KOPT-K1 (cell line): ENCODE results near the gene NCAM1.
"Not testable (repeated sequence)": the region's sequence is repeated elsewhere in the genome, so short reads cannot be mapped to it uniquely, and the experiment has no call there.

Experiments
- H3K27ac ChIP-seq: fragments of 200-600 bp; sonication (generic); 2 replicates; pipeline ENCODE4 v1.5.1; 2016; ENCODE audit warnings: antibody characterized with exemption, mild to moderate bottlenecking, low read depth, low read length; ENCODE audit not compliant: poor library complexity, severe bottlenecking
- H3K36me3 ChIP-seq: fragments of 200-600 bp; sonication (generic); 2 replicates; pipeline ENCODE4 v1.5.1; 2017; ENCODE audit warnings: antibody characterized with exemption, mild to moderate bottlenecking, low read length, moderate library complexity; ENCODE audit not compliant: insufficient read depth
- H3K9me3 ChIP-seq: fragments of 200-600 bp; sonication (generic); 2 replicates; pipeline ENCODE4 v1.5.1; 2017; ENCODE audit warnings: antibody characterized with exemption, low read length, mild to moderate bottlenecking; ENCODE audit not compliant: insufficient read depth, poor library complexity, severe bottlenecking

Gene NCAM1

DNA sequence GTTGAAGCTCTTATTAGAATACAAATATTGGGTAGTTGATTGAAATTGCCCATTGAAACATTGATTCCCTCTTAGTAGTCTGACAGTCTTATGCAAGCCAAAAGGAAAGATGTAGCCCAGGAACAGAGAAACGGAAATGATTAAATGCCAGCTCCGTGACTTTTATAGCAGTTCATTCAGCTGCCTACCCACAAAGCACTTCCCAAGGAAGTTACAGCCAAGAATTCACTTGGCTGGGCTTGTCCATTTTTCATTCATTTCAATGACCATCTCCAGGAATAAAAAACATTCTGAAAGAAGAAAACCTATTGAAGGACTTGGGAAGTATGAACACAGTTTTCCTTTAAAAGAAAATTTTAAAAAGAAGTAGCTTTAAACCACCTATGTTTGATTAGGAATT lies 62.0 kb downstream of the NCAM1 start:
- Histone ChIP-seq H3K9me3 (no peaks in the 10 kb centered on the region), H3K36me3 (no peaks in the 10 kb centered on the region), H3K27ac (no peak overlapping the region)

DNA sequence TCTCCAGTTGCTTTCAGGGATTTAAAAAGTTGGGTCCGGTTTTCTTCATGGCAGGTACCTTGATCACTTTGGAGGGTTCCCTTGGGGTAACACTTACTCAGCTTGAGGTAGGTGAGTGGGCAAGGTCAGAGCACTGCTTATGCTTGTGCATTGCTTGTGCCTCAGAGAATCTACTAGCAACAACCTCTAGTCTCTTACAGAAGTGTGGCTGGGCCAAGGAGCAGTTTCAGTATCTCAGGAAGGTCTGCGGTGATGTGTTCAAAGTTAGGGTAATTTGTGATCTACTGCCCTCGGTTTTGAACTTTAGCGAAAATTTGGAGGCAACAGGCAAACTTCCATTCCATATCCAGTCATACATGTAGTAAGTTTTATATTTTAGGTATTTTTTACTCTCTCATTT lies 62.8 kb downstream of the NCAM1 start:
- Histone ChIP-seq H3K9me3 (no peaks in the 10 kb centered on the region), H3K27ac (no peak overlapping the region), H3K36me3 (no peaks in the 10 kb centered on the region)

DNA sequence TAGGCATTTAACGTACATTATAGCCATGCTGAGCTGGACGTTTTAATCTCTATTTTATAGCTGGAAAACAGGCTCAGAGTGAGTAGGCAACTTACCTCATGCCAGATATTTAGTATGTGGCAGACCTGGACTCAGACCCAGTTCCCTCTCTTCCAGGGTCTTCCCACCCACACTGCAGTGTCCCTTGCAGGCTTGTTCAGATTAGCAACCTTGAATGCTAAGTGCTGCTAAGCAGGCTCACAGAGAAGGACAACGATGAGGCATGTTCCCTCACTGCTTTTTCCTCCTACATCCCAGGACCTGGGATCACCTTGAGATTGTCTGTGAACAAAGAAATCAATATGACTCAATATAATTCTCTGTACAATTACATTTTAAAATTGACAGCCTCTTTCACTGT lies 65.6 kb downstream of the NCAM1 start:
- no peaks in the 10 kb centered on the region for H3K36me3 ChIP-seq
- H3K27ac ChIP-seq: no peak overlapping the region
- no peaks in the 10 kb centered on the region for H3K9me3 ChIP-seq

DNA sequence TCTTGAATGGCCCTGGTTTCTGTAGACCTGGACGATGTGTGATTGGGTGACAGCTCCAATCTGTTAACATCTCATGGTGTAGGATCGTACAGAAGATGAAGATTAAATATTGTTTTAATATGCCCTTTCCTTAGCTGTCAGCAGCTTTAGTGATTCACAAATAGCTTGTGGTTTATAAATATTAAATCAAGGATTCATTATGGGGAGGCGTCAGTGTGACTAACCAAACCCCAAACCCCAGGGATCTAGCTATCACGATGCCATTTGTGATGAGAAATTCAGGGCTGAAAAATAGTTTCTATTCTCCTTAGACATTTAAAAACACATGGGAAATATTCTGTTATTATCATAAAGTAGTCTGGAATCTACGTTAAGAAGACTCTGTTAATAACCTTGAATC lies 73.4 kb downstream of the NCAM1 start:
- H3K27ac ChIP-seq: no peak overlapping the region
- no peaks in the 10 kb centered on the region for H3K36me3 ChIP-seq
- no peaks in the 10 kb centered on the region for H3K9me3 ChIP-seq

DNA sequence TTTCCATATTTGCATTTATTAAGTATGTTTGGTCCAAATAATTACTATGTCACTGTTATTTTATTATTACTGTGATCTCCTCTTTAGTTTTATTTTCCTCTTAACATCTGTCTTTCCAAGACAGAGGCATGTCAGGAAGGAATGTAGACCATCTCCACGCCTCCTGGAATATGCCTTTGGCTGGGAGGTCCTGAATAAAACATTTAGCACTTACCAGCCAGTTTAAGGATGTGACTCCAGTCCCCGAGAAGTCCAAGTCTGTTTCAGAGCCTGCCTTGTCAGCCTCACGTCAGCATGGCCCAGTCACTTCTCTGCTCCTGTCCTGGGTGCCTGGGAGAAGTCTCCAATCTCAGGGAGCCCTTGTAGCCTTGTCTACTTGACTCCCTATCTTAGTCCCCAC lies 74.5 kb downstream of the NCAM1 start:
- H3K27ac ChIP-seq: no peak overlapping the region
- no peaks in the 10 kb centered on the region for H3K36me3 ChIP-seq

DNA sequence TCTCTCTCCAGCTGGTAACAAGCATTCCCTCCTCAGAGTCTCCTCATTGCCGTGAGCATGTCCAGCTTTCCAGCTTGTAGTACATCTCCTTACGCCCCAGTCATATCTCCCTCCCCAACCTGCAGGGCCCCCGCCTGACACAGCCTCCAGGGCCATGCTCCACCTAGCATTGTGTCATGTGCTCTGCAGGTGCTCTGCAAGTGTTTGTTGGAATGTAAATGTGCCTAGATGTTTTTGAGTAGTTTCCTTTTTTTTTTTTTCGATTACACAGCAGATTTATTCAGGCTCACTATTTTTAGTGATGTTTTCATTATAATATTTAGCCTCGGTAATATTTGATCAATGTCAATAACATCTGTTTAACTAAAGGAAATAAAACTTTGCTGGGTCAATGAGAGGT lies 82.5 kb downstream of the NCAM1 start:
- no peaks in the 10 kb centered on the region for H3K36me3 ChIP-seq
- H3K9me3 ChIP-seq: no peaks in the 10 kb centered on the region
- H3K27ac ChIP-seq: no peak overlapping the region

More for the DNA sequence above, 74.5 kb downstream of the NCAM1 start:
- no peaks in the 10 kb centered on the region for H3K9me3 ChIP-seq

DNA sequence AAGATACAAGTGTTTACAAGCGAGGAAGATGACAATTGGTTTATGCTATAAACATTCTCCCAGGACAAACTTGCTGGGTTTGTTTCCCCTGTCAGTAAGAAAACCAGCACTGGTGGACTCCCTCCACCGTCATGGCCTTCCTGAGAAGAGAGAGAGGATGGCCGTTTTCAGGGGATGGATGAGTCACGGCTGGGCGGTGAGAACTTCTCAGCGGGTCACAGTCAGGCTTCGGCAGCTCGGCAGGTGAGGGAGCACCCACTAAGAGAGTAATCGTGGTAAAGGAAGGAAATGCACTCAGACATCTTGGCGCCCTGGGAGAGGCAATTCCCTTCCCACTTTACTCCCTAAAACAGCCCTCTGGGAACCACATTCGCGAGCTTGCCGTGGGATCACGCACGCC lies 83.9 kb downstream of the NCAM1 start:
- Histone ChIP-seq H3K27ac (no peak overlapping the region), H3K9me3 (no peaks in the 10 kb centered on the region), H3K36me3 (no peaks in the 10 kb centered on the region)

DNA sequence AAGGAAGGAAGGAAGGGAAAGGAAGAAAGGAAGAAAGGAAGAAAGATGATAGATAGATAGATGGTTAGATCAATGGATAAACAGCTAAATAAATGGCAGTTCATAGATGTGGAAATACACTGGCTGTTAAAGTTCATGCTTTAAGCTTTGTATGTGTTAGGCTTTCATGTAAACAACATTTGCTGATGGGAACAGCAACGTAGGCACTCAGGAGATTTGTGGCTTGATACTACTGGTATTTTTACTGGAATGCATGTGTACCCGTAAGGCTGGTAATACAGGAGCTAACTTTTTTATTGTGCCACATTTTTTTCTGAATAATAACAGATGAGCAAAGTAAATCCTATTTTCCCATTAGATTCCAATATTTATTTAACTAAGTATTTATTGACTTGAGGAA lies 85.6 kb downstream of the NCAM1 start:
- Histone ChIP-seq H3K36me3 (no peaks in the 10 kb centered on the region), H3K9me3 (no peaks in the 10 kb centered on the region), H3K27ac (no peak overlapping the region)

DNA sequence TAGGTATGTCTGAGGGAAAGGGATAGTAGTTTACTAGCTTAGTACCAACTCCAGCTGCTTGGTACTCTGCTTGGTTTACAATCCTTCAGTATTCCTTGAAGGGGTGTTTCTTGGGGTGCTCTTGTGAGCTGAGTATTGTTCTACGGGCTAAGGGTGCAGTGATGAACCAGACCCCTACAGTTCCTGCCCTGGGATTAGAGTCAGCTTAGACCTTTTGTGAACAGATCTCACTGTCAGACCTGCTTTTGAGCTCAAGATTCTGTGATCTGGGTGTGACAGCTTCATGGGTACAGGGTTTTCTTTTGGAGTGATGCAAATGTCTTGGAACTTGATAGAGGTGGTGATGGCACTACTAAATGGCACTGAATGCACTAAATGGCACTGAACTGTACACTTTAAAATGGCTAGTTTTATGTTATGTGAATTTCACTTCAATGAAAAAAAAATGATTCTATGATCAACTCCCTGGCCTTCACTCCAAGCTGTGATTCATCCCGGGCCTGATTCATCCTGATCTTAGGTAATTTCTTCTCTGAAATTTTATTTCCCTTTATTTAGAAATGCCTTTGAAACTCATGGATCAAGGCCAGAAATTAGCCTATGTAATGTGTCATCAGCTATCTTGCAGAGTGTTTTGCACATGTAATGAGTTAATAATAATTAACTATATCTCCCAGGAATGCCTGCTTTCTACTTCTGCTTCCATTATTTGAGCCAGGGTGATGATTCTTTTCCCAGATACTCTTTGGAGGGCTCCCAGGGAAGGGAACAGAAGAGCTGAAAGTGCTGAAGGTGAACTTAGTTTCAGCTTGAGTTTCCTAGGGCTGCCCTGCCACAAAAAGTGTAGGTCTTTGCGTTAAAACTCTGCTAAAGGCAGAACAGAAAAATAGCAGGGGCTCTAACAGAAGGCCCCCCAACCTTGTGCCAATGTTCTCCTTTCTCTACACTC lies 87.9 kb downstream of the NCAM1 start:
- no peaks in the 10 kb centered on the region for H3K9me3 ChIP-seq
- H3K36me3 ChIP-seq: no peaks in the 10 kb centered on the region
- H3K27ac ChIP-seq: no peak overlapping the region

DNA sequence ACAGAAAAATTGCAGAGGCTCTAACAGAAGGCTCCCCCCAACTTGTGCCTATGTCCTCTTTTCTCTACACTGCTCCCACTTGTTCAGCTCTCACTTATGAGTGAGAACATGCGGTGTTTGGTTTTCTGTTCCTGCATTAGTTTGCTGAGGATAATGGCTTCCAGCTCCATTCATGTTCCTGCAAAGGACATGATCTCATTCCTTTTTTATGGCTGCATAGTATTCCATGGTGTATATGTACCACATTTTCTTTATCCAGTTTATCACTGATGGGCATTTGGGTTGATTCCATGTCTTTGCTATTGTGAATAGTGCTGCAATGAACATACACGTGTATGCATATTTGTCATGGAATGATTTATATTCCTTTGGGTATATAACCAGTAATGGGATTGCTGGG lies 91.8 kb downstream of the NCAM1 start:
- H3K9me3 ChIP-seq, H3K36me3 ChIP-seq, H3K27ac ChIP-seq: not testable (repeated sequence)

DNA sequence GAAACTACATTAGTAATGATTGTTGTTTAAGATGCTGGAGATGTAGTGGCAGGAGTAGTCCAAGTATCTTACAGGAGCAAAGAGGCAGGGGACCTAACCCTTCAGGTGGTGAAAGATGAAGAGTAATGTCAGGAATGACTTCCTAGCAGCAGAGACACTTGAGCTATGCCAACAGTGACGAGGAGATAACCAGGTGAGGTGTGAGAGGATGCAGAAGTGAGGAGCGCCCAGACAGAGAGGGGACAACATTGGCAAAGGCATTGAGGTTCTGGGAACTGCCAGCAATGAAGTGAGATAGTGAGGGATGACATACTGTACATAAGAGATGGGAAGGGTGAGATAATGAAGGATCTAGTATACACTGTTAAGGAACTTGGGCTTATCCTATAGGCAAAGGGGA lies 95.8 kb downstream of the NCAM1 start:
- Histone ChIP-seq H3K36me3 (no peaks in the 10 kb centered on the region), H3K9me3 (no peaks in the 10 kb centered on the region), H3K27ac (no peak overlapping the region)

DNA sequence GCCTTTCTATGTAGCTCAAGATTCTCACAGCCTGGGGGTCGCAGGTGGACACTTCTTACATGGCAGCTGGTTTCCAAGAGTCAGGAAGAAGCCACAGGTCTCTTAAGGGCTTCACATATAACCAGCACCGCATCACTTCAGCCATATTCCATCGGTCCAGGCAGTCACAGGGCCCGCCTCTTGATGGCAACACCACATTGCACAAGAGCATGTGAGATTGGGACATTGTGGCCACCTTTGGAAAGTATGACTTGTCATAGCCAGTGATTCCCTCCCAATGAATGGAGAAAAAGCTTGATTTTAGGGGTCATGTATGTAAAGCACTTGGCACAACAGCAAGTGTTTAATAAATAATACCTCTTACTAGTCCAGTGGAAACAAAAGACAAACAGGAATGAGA lies 98.3 kb downstream of the NCAM1 start:
- no peaks in the 10 kb centered on the region for H3K9me3 ChIP-seq
- no peak overlapping the region for H3K27ac ChIP-seq
- no peaks in the 10 kb centered on the region for H3K36me3 ChIP-seq

DNA sequence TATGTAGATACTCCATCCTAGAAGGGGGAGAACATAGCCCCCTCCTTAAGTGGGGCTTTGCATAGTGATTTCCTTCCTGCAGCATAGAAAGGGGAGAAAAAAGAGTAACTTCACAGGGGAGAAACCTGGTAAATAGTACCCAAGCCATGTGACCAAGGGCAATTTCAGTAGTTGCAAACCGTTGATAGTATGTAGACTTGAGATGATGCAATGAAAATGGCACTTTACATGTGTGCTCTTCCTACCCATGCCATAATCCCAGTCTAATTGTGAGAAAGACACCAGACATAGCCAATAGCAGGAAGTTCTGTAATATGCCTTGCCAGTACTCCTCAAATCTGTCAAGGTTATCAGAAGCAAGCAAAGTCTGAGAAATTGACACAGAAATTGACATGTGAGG lies 104.1 kb downstream of the NCAM1 start:
- Histone ChIP-seq H3K9me3 (no peaks in the 10 kb centered on the region), H3K36me3 (no peaks in the 10 kb centered on the region), H3K27ac (no peak overlapping the region)

DNA sequence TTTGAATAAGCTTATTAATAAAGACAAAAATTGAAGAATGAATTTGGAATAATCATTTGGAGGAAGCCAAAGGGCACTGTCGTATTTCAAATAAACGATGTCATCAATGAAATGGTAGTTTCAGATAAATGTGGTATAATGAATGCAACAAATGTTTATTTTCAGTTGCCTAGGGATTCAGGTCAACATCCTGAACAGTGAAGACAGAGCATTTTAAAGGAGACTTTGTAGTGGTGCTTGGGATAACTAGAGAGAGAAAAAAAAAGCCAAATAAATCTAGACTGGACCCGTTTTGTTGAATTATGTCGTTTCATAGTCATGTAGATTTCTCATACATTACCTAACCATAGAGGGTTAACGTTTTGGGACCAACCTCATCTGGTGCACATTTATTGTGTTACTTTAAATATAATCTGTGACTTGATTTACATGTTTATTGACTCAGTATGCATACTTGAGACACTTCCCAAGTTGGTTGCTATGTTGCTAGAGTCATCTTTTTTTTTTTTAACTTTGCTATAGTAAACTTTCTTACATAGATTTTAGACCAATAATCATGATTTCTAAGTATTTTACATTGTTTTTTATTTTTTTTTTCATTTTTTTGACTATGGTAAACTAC lies 111.1 kb downstream of the NCAM1 start:
- Histone ChIP-seq H3K27ac (no peak overlapping the region), H3K36me3 (no peaks in the 10 kb centered on the region), H3K9me3 (no peaks in the 10 kb centered on the region)

DNA sequence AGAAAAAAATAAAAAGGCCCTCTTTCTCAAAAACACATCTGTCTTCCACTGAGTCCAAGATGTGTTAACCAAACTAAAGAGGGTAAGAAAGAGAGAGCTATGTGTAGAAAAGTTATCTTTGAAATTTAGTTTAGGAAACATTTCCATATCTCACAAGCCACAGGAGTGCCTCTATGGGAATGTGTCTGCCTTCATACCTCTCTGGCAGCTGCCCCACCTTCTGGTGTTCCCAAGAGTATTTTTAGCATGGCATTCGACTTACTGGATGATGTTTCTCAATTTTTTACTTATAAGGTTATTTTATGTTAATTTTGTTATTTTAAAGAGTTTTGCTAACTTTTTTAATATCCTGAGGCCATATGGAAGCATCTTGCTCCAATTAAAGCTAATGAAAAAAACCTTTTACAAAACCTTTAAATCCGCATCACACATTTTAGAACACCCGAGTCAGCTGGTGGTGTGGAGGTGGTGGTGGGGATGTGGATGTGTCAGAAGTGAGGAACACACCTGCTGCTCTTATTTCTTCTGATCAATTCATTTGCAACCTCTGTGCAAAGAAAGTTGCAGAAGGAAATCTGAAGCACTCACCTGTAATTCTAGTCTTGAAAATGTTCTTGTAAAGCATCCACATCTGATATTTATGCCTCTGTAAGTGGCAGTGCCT lies 112.2 kb downstream of the NCAM1 start:
- Histone ChIP-seq H3K9me3 (no peaks in the 10 kb centered on the region), H3K36me3 (no peaks in the 10 kb centered on the region), H3K27ac (no peak overlapping the region)
